HG03442 (cell line): ENCODE measurements around the gene ZNF680.
"Not testable (repeated sequence)": the region's sequence is repeated elsewhere in the genome, so short reads cannot be mapped to it uniquely, and the experiment has no call there.

Experiments
- ATAC-seq: cut with Tn5 transposase; IDR thresholded peaks from one replicate; pipeline ENCODE4 v1.9.1; 2021; ENCODE audit warnings: mild to moderate bottlenecking, moderate library complexity; ENCODE audit not compliant: unreplicated experiment

ZNF680 gene

DNA sequence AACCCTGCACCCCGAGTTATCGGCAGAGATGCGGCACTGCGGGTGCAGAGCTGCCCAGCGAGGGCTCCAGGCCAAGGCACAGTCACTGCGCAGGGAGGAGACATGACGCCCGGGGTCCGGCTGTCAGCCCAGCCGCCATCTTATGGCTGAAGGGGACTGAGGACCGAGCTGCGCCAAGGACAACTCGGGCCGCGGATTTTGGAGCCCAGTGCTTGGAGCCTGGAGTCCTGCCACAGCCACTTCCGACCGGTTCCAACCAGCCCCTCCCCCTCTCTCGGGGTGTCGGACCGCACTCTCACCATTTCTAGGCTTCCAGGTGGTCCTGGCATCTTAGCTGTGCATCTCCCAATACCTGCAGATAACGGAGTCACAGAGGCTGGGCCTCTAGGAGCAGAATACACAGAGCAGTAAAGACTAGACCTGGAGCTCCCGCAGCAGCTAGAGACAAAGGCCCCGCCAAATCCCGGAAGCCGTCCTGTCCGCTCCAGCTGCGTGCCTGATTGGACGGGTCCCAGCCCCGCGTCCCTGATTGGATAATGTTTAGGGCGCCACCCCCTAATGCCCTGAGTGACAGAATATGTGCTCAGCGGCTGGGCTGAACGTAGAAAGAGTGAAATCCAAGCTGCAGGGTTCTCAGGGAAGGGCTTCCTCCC lies at the start of gene ZNF680:
ZNF680 (minus strand) TSS at position 446 of the 653 bp plus-strand sequence; CDS start at position 329, 117 bp downstream.
- ATAC-seq: peak; percentile 99

DNA sequence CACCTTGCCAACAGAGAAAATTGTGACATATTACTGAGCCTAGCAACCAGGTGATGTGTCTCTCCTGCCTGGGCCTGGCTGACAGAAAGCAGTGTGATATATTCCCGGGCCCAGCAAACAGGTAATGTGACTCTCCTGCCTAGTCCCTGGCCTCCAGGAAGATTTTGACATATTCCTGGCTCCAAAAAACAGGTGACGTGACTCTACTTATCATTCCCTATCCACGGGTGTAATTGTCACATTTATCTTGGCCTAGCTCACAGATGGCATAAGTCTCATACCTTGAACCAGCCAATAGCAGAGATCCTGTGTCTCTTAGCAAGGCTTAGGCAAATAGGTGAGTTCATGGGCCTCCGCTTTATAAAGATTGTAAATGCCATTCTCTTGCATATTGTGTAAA lies 49.6 kb upstream of the ZNF680 start:
- ATAC-seq: no peak

DNA sequence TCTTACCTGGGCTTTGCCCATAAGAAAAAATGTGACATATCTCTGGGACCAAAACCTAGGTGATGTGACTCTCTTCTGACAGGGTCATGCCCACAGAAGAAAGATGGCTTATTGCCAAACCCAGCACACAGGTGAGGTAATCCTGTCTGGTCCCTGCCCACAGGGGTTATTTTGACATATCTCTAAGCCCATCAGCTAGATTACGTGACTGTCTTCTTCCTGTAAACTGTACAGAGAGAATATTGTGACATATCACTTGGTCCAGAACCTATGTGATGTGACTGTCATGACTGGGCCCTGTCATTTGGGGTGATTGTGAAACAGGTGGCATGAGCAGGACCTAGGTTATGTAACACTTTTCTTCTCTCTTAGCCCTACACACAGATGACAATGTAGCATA lies 48.8 kb upstream of the ZNF680 start:
- ATAC-seq: no peak

DNA sequence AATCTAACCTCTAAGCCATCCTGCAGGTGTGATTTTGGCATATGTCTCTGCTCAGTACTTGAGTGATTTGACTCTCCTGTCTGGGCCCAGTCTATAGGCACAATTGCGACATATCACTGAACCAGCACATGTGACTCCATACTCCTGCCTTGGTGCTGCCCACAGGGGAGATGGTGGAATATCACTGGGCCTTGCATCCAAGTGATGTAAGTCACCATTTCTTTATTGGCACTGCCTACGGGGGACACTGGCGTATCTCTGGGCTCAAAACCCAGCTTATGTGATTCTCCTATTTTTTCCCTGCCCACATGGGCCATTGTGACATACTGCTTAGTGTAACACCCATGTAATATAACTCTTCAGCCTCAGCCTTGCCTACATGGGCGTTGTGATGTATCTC lies 48.1 kb upstream of the ZNF680 start:
- ATAC-seq: no peak

DNA sequence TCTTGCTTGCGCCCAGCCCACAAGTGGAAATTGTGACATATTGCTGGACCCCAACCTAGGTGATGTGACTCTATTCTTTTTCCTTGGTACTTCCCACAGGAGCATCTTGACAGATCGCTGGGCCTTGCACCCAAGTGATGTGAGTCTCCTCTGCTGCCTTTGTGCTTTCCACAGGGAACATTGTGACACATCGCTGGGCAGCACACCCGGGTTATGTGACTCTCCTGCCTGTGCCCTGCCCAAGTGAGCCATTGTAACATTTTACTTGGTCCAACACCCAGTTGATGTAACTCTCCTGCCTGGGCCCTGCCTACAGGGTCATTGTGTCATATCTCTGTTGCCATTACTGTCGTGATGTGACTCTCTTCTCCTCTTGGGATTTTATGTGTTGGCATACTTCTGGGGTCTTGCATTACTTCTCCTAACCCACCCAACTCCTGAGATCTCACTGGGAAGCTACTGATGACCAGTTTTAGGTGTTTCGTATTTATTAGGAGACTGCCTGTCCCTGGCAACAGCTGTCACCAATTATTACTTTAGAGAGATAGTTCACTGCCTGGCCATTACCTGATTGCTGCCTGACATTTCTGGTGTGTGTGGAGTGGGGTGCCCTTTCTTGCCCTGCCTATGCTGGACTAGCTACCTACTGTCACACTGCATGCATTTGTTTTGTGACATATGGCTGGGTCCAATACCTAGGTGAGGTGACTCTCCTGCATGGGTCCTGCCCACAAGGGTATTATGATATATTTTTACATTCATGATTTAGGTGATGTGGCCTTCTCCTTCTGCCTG lies 45.4 kb upstream of the ZNF680 start:
- ATAC-seq: no peak

DNA sequence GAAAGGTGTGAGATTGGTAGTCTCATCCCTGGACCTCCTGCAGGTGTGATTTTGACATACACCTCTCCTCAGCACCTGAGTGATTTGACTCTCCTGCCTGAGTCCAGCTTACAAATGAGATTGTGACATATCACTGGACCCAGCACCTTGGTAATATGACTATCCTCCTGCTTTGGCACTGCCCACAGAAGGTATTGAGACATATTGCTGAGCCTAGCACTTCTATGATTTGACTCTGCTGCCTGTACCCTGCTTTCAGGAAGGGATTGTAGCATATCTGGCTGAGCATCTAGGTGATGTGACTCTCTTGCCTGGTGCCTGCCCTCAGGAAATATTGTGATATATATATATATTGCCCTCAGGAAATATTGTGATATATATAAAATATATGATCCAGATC lies 43.5 kb upstream of the ZNF680 start:
- no peak for ATAC-seq

DNA sequence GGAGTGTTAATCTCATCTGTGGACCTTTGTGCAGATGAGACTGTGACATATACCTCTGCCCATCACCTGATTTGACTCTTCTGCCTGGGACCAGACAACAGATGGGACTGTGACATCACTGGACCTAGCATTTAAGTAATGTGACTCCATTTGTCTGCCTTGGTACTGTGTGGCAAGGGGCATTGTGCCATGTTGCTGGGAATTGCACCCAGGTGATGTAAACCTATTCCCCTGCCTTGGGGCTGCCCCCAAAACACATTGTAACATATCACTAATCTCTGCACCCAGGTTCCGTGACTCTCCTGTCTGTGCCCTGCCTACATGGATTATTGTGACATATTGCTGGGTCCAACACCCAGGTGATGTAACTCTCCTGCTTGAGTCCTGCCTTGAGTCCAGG lies 40.4 kb upstream of the ZNF680 start:
- ATAC-seq: no peak

DNA sequence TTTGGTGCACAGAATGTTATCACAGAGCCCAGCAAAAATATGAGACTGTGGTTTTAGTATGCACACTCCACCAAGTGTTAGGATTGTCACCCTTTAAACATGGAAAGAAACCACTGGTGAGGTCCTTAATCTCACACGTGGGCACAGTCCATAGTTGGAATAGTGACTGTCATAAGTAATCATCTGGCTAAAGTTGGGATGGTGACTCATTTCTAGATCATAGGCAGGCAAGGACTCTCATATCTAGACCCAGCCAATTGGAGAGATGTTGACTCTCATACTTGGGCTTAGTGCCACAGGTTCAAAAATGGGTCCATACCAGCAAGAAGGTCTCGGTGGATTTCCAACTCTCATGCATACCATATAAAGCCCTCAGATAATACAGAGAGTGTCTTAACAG lies 39.6 kb upstream of the ZNF680 start:
- no peak for ATAC-seq

DNA sequence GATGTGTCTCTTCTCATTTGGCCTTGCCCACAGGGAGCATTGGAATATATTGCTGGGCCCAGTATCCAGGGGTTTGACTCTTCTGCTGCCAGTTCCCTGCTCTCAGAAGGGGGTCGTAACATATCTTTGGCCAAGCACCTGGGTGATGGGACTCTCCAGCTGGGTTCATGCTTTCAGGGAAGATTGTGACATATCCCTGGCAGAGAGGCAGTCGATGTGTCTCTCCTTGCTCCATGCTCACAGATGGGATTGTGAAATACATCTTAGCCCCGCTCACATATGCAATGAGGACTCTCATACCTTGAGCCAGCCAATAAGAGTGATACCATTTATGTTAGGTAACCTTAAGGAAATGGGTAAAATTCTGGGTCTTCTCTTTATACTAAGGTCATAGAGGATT lies 39.2 kb upstream of the ZNF680 start:
- ATAC-seq: no peak

DNA sequence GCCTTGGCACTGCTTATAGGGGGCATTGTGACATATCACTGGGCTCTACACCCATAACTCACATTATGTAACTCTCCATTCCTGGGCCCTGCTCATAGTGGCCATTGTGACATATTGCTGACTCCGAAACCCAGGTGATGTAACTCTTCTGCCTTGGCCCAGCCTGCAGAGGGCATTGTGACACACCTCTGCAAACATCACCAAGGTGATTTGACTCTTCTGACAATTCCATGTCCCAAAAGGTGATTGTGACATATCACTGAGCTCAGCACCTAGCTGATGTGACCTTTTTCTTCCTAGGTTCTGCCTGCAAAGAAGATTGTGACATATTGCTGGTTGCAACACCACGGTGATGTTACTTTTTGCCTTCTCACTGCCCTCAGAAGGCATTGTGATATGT lies 36.5 kb upstream of the ZNF680 start:
- no peak for ATAC-seq

DNA sequence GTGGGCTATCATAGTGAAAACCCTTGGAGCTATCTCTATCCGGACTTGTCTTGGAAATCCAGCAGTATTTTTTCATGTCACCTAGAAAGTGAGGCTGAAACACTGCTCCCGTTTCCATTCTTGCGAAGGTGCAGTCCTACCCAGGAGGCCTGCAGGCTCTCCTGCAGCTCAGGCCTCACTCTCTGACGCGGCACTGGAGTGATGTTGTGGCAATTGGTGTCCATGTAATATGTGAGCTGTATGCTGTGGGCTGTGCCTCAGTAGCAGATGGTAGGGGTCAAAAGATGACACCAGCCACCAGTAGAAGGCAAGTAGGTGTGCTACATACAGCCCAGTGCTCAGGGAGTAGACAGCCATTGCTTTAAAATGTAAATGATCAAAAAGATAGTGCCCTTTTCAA lies 28.1 kb upstream of the ZNF680 start:
- ATAC-seq: no peak

DNA sequence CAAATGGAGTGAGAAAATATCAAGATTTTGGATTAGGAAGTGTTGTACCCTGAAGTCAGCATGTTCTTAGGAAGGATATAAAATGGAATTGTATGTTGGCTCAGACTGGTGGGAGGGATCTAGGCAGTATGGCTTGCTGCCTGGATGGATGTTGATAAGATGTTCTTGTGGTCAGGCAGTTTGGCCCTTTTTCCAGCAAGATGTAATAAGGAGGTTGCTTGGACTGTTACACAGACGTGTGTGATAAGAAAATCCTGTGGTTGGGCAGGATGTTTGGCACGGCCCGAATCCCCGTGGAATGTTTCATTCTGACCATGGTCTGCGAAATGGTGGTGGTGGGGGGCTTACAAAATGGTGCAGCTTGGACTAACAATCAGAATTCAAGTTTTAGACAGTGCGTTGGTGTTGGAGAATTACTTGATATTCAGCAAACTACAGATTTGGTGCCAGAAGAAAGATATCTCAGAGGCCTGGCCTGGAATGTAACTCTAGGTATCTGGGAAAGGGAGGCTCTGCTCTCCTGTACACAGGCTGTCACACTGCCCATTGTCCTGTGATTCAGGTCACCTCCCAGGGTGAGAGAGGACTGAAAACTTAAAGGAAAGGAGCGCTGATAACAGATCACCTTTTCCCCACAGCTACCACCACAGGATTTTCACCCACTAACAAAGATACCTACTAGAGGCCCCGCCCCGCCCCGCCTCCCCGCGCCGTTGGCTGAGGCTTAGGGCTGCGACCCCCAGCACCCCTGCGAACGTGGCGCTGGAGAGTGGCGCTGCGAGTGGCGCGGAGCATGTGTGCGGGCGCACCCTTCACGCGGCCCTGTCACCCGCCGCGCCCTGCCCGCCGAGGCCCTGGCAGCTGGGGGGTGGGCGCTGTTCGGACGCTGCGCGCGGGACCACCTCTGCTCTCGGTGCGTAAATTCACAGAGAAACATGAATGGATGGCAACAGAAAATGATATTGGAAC lies 19.3 kb upstream of the ZNF680 start:
- no peak for ATAC-seq

DNA sequence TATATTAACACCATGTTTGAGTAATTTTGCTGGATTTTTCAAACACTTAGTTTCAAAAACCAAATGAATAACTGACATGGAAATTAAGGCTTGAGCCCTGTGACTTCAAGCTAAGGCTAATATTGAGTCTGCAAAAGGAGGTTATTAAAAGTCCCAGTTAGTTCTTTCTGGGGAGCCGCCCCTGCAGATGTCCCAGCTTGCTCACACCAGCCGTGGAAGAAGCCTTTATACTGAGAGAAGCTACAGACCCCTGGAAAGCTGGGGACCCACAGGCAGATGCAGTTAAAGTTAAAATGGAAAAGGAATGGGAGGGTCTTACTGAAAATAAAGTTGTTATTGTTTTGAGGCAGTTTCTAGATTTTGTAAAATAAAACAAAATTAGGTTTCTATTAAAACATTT lies 18.5 kb upstream of the ZNF680 start:
- no peak for ATAC-seq

DNA sequence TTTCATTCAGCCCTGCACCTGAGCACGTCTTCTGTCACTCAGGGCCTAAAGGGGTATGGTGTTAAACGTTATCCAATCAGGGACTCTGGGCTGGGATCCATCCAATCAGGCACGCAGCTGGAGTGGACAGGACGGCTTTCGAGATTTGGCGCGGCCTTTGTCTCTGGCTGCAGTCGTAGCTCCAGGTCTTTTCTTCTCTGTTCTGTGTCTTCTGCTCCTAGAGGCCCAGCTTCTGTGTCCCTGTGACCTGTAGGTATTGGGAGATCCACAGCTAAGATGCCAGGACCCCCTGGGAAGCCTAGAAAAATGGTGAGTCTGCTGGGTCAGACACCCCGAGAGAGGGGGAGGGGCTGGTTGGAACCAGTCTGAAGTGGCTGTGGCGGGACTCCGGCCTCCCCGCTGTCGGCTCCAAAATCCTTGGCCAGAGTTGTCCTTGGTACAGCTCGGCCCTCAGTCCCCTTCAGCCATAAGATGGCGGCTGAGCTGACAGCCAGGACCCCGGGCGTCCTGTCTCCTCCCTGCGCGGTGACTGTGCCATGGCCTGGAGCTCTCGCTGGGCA lies 11.7 kb upstream of the ZNF680 start:
- ATAC-seq: no peak

DNA sequence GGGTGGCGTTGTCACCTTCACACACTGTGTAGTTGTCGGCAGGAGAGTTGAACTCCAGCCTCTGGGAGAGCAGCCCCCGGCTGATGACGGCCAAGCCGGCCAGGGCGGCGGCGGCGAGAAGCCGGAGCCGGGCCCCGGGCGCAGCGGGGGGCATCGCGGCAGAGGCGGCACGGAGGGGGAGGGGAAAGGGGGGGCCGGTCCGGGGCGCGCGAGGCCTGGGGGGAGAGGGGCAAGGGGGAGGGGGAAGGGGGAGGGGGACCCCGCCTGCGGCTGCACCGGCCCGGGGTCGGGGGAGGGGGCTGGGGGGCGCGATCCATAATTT lies 7.4 kb upstream of the ZNF680 start:
- ATAC-seq: not testable (repeated sequence)

DNA sequence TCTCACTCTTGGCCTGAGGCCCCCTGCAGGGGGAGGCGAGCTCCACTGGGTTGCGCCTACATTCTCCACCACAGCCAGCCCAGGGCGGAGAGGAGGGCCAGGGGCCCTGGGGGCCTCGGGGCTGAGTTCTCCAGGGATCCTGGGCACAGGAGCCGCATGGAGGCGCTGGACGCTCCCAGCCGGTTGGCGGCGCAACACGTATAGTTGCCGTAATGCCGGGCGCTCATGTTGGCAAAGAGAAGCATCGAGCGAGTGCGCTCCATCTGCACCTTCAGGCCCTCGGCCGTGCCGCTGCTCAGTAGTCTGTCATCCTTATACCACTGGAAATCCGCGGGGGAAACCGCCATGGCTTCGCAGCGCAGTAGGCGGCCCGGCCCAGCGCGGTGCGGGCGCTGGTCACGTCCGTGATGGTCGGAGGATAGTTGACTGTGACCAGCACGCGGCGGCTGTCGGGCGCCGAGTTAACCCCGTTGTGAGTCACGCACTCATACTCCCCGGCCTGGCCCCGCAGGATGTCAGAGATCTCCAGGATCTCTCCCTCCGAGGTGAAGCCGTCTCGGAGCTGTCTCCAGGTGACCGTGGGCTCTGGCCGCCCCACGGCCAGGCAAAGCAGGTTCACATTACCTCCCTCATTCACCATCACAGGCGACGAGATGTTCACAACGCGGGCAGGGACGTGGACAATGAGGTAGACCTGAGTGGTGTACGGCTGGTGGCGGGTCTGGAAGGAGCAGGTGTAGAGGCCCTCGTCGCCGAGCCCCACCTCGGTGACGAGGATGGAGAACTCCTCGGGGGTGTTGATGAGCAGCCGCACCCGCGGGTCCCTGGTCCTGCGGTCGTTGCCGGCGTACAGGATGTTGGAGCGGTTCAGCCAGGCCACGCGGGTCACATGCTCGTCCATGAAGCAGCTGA lies 6.8 kb upstream of the ZNF680 start:
- ATAC-seq: peak; percentile 51

DNA sequence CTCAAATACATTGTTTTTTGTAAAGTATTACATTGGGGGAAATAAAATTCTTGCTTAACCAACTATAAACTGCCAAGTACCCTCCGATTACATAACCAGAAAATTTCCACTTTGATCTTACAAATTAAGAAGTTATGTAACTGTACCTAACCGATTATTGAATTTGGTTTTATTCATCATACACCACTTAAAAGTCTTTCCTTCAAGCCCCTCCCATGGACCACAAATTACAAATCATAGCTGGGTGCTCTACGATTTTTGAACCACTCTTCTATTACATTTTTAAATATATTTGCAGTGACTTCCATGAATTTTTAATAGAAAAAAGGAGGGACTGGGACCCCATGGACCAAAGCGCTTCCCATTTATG lies 630 bp downstream of the ZNF680 start:
- ATAC-seq: no peak

DNA sequence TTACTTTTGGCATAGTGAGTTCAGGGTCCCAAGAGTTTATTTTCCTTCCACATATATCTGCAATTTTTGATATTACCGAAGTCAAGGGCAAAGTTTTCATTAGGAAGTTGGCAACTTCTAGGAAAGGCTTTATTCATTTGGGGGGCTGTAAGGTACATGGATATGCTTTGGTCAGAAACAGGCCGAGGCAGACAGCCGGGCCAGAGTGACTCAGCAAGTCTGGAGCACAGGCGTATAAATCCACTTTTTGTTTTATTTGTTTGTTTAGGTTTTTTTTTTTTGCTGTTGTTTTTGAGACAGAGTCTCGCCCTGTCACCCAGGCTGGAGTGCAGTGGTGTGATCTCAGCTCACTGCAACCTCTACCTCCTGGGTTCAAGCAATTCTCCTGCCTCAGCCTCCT lies 3.7 kb downstream of the ZNF680 start:
- ATAC-seq: no peak

DNA sequence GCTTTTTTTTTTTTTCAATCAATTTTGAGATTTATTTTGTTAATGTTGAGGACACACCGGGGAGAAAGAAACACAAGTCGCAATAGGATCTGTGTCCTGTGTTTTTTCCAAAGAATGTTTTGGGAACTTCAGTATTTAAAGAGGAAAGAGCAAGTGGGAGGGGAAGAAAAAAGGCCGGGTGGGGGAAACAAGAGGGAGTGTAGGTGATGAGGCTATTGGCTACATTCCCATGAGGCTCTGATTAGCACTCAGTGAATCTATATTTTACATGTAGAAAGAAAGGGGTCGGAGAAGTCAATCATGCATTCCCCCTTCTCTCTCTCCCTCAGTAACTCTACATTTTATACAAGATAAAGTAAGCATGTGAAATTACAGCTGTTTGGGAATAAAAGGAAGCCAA lies 4.1 kb downstream of the ZNF680 start:
- no peak for ATAC-seq

DNA sequence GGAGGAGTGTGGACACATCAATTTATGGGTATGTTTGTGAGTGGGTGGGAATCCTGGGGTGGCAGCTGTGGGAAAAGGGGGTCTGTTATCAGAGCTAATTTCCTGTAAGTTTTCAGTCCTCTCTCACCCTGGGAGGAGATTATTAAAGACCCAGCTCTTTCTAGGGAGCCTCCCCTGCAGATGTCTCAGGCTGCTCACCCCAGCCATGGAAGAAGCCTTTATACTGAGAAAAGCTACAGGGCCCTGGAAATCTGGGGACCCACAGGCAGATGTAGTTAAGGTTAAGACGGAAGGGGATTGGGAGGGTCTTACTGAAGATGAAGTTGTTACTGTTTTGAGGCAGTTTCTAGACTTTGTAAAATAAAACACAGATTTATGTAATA lies 4.6 kb downstream of the ZNF680 start:
- ATAC-seq: no peak
